SK-N-DZ (cell line): ENCODE measurements around the gene SYNE2.

ENCODE experiments used
- DNase-seq: peaks from one replicate; pipeline ENCODE4 v3.0.0-alpha.2; 2015; ENCODE audit warnings: low spot score

Gene SYNE2

GRCh38 chr14:63910583-63911363, 58.0 kb downstream of the SYNE2 start:
- DNase-seq = no peak

- DNase-seq = no peak
Measured at GRCh38 chr14:63911404-63911803, 58.6 kb downstream of the SYNE2 start.

GRCh38 chr14:63912286-63912685, 59.5 kb downstream of the SYNE2 start:
- DNase-seq = no peak

GRCh38 chr14:63918411-63918810, 65.6 kb downstream of the SYNE2 start:
- no peak for DNase-seq

- DNase-seq = no peak
Measured at GRCh38 chr14:63922696-63923421, 70.1 kb downstream of the SYNE2 start.

- DNase-seq = no peak
Measured at GRCh38 chr14:63923422-63923752, 70.6 kb downstream of the SYNE2 start.

GRCh38 chr14:63924375-63924774, 71.6 kb downstream of the SYNE2 start:
- no peak for DNase-seq

- DNase-seq = no peak
Measured at GRCh38 chr14:63926641-63927040, 73.8 kb downstream of the SYNE2 start.

- DNase-seq = no peak
Measured at GRCh38 chr14:63928744-63929174, 76.0 kb downstream of the SYNE2 start.

GRCh38 chr14:63933110-63933509, 80.3 kb downstream of the SYNE2 start:
- DNase-seq = no peak

- DNase-seq = no peak
Measured at GRCh38 chr14:63933711-63934110, 80.9 kb downstream of the SYNE2 start.

- no peak for DNase-seq
Measured at GRCh38 chr14:63938198-63939005, 85.6 kb downstream of the SYNE2 start.

- no peak for DNase-seq
Measured at GRCh38 chr14:63939006-63939270, 86.1 kb downstream of the SYNE2 start.

GRCh38 chr14:63940387-63940786, 87.6 kb downstream of the SYNE2 start:
- no peak for DNase-seq

- DNase-seq = no peak
Measured at GRCh38 chr14:63941023-63941422, 88.2 kb downstream of the SYNE2 start.

- DNase-seq = no peak
Measured at GRCh38 chr14:63949696-63950095, 96.9 kb downstream of the SYNE2 start.

GRCh38 chr14:63951021-63951420, 98.2 kb downstream of the SYNE2 start:
- no peak for DNase-seq

GRCh38 chr14:63951429-63951828, 98.6 kb downstream of the SYNE2 start:
- DNase-seq = no peak

GRCh38 chr14:63952053-63952932, 99.5 kb downstream of the SYNE2 start:
- DNase-seq = no peak

GRCh38 chr14:63952933-63953437, 100.2 kb downstream of the SYNE2 start:
- DNase-seq = no peak

- DNase-seq = no peak
Measured at GRCh38 chr14:63956326-63956725, 103.5 kb downstream of the SYNE2 start.
